HG03460 (cell line): ENCODE measurements around the gene TLCD2.
"Not testable (repeated sequence)": the region's sequence is repeated elsewhere in the genome, so short reads cannot be mapped to it uniquely, and the experiment has no call there.

Experiments used
- ATAC-seq: cut with Tn5 transposase; IDR thresholded peaks from one replicate; pipeline ENCODE4 v1.9.1; 2021; ENCODE audit not compliant: unreplicated experiment

TLCD2 gene

DNA sequence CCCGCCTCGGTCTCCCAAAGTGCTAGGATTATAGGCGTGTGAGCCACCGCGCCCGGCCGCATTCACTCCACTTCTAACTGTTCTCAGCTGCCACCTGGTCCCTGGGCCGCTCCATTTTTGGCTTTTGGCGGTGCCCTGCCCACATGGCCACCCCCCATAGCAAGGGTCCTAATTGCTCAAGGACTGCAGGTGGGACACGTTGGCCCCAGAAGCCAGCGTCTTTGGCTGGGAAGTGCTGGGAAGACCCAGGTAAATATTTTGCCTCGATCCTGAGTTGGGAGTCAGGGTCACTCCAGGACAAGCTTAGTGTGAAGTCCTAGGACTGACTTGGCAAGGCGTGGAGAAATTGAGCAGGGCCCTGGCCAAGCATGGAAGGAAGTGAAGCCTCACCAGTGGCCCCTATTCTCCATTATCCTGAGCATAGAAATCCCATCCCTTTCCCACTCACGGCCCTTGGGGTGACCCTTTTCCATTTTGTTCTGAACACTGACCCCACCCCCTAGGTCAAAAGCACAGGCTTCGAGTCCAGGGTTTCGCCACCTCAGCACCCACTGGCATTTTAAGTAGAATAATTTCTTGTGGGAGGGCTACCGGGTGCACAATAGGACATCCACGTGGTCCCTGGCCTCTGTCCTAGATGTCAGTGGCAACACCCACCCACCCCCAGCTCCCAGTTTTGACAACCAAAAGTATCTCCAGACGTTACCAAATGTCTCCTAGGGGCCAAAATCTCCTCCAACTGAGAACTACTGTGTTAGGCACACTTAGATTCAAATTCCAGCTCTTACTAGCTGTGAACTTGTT lies 8.4 kb upstream of the TLCD2 start:
- ATAC-seq, result no peak

DNA sequence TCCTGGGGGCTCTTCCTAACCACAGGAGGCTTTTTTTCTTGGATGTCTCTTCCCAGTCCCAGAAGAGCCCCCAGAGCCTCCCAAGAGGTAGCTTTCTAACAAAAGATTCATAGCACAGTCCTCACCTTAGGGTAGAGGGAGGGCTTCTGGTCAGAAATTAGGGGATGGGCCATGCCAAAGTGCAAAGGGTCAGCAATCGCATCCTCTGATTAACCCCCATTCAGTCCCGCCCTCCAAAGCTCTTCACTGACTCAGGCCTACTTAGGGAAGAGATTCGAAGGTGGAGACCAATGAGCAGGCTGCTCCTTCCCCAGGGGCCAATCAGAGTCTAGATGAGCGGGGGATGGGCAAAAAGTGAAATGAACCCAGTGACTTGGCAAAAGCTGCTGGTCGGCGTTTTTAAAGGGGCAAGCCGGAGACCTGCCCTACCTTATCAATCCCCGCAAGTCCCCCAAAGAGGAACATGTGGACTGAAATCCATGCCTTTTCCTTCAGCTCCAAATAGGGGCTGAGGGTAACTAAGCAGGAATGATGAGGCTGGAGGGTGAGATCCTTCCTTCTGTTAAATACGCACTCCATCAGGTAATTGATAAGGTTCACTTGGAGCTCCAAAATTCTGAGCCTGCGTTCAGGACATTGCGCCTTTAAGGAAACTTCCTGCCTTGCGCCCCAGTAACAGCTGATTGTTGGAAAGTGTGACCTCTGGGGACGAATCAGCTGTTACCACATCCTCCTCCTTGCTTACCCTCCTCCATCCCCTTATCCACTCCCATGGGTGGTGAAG lies 6.9 kb upstream of the TLCD2 start:
- ATAC-seq, result peak; percentile 47

DNA sequence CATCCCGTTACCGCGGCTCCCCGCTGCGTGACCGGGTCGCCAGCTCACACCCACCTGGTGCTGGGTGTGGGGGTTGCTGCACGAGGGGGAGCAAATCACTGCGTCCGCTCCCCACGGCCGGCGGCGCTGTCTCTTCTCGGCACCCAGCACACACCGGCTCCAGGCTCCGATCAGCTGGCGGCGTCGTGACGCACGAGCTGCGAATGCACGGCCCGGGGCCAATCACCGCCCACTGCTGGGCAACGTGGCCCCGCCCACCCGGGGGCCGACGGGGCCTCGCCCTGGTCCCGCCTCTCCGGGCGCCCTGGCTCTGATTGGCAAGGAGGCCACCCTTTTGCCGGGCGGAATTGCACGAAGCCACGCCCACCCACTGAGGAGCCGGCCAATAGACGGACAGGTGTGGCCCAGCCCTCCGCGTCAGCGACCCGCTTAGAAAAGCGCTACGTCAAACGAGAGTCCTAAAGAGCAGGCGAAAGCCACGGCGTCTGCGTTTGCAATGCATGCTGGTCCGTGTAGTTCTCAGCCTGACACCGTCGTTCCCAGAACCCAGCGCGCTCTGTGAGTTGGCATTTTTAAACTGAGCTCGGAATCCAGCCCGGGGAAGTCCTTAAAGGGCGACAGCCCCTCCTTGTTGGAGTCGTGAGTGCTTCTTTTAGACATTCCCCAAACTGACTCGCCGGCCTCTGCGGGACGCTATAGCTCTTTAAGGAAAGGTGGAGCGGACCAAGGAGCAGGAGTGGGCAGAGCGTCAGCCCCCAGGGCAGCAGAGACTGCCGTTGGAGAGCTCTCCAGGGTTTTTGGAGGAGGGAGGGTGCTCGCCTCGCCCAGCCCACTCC lies 6.1 kb upstream of the TLCD2 start:
- ATAC-seq, result peak; percentile 66

DNA sequence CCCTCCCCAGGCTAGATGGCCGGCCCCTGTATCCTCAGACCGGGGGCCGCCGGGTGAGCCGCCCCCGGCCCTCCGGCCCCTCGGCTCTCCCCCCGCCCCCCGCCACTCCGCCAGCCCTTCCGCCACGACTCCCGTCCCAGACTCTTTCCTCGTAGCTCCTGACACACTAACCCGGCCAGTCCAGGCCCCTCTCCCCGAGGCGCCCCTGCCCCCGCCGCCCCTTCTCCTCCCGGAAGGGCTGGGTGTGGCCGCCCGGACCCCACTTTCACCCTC lies 5.6 kb upstream of the TLCD2 start:
- ATAC-seq, result no peak

DNA sequence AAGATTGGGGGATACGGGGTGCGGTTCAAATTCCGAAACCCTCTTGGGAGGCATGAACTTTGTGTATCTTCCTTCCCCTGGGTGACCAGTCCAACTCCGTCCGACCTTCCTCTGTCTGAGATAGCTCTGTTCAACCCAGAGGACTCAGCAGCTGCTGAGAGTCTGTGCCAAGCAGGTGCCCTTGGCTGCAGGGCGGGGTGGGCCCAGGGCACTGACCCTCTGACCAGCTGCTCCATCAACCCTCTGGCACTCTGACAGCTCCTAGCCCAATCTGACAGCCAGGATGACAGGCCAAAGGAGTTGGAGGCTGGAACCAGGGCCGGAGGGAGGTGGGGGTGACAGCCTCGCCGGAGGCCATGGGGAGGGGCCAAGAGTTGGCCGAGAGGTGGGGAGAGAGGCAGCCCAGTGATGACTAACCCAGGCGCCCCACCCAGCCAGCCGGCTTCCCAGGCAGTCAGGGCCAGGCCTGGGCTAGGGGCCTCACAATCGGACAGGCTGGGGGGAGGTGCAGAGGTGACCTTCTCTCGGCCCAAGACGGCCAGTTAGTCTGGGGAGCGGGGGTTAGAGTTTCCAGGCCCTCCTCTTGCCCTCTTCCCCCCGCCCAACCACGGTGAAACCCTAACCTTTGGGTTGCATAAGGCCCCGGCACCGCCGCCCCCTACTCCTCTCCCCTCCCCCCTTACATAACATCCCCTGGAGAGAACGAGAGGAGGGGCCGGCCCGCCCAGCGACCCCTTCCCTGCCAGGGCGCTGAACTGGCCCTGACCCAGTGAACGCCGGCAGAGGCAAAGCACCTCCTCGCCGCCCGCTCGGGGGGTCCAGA lies 5.0 kb upstream of the TLCD2 start:
- ATAC-seq, result no peak

DNA sequence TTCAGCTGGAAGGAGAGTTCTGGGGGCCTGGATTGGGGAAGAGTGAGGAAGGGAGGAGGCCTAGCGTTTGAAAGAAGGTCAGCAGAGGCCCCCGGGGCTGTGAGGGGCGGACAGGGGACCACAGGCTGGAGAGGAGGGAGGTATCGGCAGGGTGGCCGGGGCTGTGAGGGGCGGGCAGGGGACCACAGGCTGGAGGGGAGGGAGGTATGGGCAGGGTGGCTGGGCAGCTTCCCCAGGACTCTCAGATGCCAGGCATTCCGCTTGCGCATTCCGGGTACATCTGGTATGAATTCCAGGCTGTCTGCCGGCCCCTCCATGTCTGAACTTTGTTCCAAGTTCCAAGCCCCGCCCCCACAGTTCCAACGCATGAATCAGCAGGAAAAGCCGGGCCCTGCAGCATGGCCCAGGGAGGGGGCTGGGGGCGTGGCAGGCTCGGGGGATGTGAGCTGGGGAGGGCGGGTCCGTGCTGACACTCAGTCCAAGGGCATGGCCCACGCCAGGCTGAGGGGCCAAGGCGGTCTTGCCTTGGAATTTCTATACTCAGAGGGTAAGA lies 4.3 kb upstream of the TLCD2 start:
- ATAC-seq, result no peak

DNA sequence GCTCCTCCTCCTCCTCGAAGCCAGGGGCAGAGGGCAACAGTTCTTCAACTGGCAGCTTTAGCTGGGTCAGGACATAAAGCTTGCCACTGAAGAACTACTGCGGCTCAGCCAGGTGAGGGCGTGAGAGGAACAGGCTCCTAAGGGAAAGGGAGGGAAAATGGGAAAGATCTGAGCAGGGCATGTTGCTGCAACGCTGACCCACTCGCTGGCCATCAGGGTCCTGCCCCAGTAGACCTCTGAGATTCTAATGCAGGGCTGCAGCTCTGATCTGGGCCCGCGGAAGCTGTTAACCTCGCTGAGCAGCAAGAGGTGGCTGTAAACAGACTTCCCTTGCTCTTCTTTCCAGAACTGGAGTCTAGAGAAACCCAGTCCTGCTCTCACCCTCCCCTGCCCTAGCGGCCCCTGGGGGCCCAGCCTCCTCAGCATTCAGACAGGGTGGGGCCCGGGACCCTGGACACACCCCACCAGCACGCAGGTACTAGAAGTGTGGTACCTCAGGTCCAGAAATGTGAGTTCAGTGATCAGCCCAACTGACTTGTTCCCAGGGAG lies 3.8 kb upstream of the TLCD2 start:
- ATAC-seq, result no peak

DNA sequence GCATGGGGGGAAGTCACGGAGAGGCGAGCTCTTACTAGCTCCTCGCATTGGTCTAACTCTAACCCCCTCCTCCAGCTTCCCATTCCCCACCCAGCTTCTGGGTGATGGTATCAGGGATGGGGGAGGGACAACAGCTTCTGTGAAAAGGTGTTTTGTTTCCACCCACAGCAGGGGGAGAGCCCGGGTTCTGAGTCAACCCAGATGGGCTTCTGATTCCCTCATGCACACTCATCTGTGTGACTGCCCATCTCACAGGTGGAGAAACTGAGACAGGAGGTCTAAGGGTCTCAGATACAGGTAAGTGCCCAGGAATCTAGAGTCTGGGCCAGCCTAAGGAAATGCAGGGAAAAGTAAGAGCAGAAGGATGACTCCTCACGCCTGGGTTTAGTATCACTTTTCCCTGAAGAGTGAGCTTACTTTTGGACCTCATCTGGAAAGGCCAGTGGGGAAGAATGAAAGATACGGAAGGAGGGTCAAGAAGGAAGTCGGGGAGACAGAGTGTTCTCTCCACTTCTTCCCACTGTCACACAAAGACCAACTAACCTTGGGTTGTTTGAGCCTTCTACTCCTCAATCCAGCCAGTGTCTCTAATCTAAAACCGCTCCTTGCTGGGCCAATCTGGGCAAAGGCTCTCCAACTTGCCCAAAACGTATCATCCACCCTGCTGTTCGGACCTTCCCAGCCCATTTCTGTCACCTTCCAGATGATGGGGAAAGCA lies 3.1 kb upstream of the TLCD2 start:
- ATAC-seq, result no peak

DNA sequence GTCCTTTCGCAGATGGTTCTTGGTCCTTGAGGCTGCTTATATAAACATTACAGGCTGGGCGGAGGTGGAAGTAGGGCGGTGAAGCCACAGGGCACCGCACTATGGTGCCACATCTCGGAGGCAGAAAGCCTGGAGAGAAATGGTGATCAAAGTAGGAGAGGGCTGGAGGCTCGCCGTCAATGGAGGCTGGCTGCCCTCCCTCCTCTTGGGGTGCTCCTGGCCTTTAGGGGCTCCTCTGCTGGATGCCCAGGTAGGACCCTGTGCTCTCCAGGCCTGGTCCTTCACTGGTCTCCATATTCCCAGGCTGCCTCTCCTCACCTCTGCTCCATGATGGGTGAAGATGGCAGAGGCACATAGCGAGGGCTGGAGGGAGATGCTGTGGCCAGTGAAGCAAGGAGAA lies 2.1 kb upstream of the TLCD2 start:
- no peak for ATAC-seq

DNA sequence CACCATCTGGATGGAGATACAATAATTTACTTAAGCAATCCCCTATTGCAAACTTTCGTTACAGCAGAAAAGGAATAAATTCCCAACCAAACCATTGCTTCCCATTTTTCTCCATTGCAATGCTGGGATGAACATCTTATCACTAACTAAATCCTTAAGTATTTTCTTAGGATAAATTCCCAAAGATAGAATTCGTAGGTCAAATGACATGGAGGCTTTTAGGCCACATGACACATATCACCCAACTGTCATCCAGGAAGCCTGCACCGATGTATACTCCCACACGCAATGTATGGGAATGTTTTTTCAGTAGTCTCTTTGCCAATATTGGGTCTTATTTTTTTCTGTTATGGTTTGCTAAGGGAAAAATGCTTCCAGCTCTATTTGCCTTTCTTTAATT lies 1.6 kb upstream of the TLCD2 start:
- ATAC-seq, result no peak

DNA sequence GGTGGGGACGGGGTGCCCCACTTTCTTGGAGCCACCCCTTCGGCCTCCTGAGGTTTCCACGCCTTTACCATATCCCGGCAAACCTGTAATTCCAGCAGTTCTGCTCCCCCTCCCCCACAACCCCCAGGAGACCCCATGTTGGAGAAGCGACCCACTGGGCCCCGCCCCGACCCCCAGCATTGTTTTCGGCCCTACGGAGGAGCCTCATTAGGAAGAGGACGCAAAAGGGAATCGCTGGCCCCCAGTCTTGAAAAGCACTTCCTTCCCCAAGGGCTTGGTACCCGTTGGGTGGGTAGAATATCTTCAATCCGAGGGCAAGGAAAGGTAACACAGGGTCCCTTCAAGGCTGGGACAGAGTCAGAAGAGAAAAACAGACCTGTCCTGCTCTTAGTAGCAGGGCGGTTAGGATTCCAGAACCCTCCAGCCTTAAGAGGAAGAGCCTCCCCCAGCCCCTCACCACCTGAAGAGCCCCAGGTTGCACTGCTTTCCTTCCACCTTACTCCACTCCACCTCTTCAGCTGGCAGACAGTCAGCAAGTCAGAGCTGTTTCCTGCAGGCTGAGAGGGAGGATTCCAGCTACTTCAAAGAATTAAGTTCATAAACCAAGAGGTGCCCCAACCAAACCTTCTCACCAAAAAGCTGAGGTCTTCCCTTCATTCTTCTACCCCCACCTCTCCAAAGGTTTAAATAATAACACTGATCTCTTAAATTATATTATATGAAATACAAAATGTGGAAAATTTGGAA lies 803 bp upstream of the TLCD2 start:
- ATAC-seq, result no peak

DNA sequence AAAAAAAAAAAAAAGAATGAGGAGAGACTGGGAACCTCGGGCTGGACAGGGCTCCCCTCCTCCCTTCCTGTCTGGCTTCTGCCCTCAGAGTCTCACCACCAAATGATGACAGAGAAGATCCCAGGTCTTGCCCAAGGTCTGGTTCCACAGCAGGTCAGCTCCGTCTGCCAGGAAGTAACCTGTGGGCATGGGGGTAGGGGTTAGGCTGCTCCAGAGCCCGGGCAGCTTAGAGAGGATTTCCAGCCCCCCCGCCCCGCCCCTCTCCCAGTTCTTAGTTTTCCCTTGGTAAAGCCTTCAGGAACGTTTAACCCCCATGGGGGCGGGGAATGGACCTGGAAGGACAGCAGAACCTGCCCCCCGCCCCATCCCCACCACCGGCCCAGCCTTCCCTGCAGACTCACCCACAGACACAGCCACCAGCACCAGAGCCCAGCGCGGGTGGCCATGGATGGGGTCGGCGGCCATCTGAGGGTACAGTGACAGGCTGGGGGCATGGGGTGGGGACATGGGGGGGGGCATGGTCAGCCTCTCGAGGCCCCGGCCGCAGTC lies 700 bp downstream of the TLCD2 start:
- ATAC-seq, result no peak

DNA sequence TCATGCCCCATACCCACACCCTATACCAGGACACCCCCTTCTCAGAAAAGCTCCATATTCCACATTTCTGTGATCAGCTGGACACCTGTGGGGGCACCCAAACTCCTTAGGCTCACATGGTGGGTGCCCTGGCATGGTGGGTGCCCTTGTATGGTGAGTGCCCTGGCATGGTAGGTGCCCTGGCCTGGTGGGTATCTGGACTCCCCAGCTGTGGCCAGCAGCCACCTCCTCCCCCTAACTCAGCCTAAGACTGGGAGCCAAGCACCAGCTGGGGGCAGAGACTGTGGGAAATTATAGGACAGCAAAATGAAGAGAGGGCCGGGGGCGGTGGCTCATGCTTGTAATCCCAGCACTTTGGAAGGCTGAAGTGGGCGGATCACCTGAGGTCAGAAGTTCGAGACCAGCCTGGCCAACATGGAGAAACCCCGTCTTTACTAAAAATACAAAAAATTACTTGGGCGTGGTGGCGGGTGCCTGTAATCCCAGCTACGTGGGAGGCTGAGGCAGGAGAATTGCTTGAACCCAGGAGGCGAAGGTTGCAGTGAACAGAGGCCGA lies 1.3 kb downstream of the TLCD2 start:
- ATAC-seq, result not testable (repeated sequence)

DNA sequence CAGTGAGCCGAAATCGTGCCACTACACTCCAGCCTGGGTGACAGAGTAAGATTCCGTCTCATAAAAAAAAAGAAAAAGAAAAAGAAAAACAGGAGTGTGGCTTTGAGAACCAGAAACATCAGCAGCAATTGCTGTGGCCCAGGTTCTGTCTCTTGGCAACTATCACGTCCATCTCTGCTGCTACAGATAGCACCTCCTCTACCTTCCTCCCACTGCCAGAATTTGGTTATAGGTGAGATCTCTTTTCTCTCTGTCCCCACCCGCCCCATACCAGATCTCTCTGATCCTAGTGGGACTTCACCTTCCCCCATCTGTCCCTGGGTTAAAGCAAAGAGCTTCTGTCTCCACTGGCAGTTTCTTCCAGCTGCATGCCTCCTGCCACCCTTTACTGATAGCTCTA lies 3.1 kb downstream of the TLCD2 start:
- no peak for ATAC-seq

DNA sequence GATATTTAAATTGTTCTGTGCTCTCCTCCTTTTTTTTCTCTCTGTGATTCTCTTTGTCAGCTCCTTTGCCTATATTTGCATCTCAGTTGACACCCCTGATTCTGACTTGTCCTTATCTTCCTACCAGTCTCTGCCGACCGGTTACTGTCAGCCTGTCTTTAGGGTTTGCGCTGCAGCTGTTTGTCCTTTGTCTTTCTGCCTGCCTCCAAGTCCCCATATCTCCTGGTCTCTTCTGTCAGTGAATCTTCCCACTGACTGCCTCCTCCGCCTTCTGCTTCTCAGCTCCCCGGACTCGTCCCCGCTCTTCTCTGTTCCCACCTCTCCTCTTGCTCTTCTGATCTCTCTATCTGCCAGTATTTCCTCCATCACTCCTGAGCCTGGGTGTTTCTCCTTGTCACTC lies 5.2 kb downstream of the TLCD2 start:
- no peak for ATAC-seq

DNA sequence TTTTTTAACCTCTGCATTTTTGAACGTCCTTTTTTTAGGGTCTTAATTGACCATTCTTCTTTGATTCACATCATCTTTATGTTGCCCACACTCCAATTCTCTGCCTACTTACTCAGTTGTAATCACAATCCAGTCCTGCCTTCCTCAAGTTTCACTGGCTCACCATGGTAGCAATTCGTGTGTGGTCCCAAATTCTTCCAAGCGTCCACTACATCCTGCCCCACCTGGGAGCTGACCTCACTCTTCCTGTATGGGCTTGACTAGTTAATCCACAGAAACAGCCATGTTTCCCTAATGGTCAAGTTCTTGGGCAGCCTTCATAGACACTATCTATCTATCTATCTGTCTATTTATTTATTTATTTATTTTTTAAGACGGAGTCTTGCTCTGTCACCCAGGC lies 7.1 kb downstream of the TLCD2 start:
- ATAC-seq, result no peak

DNA sequence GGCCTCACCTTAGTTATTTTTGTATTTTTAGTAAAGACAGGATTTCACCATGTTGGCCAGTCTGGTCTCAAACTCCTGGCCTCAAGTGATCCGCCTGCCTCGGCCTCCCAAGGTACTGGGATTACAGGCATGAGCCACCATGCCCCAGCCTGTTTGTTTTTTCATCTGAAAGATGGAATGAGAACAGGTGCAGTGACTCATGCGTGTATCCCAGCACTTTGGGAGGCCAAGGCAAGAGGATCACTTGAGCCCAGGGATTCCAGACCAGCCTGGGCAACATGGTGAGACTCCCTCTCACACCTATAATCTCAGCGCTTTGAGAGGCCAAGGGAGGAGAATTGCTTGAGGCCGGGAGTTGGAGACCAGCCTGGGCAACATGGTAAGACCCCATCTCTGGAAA lies 10.3 kb downstream of the TLCD2 start:
- not testable (repeated sequence) for ATAC-seq

DNA sequence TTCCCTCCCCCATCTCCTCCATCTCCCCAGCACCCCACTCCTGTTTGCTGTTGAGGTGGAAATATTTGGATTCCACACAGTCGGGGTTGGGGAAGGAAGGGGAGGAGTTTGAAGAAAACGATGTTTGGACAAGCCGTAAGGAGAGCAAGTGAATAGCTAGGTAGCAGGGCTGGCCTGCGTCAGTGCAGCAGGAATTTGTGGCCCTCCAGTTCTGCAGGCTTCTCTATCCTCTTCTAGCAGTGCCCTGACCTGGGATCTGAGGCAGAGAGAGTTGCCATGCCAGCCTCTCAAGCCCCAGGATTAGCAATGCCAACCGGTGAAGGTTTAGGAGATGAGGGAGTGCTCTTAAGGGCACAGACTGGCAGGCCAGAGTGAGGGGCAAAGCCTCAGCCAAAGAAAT lies 12.5 kb downstream of the TLCD2 start:
- no peak for ATAC-seq
